HG03521 (cell line): ENCODE results near the gene EGFR.

Experiments used
- ATAC-seq: cut with Tn5 transposase; IDR thresholded peaks from one replicate; pipeline ENCODE4 v1.9.1; 2021; ENCODE audit warnings: mild to moderate bottlenecking, moderate library complexity; ENCODE audit not compliant: unreplicated experiment

Gene EGFR

GRCh38 chr7:55120501-55121198 lies 101.8 kb downstream of the EGFR start:
- ATAC-seq, result no peak

DNA sequence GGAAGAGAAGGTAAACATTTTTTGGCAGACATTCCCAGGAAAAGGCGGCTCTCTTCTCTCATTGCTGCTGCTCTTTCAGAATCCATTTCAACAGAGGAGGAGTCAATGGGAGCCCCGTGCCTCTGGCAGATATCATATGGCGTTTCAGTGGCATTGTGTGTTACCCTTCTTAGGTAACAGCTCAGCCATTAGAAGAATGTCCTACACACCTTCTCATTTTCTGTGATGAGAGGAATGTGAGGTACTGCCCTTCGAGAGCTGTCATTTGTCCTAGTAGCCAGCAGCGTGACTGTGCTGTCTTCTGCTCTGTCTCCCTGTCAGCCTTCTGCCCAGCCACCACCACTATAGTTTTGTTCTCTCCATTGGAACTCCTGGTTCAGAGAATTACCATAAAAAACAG lies 102.4 kb downstream of the EGFR start:
- ATAC-seq, result no peak

GRCh38 chr7:55122263-55122662 lies 103.4 kb downstream of the EGFR start:
- no peak for ATAC-seq

GRCh38 chr7:55124989-55125875 lies 106.4 kb downstream of the EGFR start:
- ATAC-seq, result no peak

GRCh38 chr7:55127135-55127551 lies 108.3 kb downstream of the EGFR start:
- no peak for ATAC-seq

DNA sequence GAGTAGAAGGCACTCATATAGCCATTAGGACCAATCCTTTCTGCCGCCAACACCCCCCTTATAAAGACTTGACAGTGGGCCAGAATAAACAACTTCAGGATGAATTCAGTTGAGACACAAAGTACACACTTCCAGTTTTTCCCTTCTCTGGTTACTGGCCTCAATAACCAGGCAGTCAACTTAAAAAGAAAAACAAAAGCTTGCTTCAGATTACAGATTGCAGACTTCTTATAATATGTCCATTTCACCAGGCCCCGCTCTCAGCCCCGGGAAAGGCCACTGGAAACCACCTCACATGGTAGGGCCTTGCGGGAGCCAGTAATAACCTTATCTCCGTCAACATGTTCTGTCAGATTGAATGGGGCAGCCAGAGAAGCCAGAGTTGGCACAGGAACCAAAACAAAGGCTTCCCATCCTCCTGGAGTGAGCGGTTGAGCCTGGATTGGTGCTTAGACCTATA lies 108.8 kb downstream of the EGFR start:
- no peak for ATAC-seq

GRCh38 chr7:55128693-55129394 lies 110.0 kb downstream of the EGFR start:
- ATAC-seq, result no peak

DNA sequence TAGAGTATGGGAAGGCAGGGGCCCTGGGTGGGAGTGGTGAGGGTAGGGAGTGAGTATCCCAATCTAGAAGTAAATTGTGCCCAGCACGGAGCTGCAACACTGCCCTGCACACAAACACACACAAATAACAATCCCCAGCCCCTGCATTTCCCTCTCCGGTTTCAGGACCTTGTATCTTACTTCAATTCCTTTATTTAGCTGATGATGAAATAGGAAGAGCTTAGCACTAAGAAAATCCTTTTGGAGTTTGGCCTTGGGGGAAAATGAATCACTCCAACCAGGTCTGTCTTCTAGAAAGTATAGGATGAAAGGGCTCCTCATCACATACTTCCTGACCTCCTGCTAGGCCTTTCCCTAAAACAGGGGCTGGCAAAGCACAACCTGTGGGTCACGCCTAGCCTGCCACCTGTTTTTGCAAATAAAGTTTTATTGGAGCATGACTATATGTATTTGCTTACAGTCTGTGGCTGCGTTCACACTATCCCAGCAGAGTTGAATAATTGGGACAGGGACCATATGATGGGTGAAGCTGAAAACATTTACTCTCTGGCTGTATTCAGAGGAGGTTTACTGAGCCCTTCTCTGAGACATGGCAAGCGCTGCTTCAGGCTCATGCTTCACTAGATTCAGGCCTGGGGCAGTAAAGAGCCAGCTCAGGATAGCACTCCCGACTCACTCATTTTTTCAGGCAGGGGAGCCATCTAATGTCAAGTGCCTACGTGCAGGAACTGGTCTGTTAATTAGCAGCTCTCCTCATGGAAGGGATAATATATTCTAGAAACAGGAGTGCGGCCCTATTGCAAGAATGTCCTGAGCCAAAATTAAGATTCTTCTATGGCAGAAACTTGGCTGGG lies 111.0 kb downstream of the EGFR start:
- ATAC-seq, result no peak

DNA sequence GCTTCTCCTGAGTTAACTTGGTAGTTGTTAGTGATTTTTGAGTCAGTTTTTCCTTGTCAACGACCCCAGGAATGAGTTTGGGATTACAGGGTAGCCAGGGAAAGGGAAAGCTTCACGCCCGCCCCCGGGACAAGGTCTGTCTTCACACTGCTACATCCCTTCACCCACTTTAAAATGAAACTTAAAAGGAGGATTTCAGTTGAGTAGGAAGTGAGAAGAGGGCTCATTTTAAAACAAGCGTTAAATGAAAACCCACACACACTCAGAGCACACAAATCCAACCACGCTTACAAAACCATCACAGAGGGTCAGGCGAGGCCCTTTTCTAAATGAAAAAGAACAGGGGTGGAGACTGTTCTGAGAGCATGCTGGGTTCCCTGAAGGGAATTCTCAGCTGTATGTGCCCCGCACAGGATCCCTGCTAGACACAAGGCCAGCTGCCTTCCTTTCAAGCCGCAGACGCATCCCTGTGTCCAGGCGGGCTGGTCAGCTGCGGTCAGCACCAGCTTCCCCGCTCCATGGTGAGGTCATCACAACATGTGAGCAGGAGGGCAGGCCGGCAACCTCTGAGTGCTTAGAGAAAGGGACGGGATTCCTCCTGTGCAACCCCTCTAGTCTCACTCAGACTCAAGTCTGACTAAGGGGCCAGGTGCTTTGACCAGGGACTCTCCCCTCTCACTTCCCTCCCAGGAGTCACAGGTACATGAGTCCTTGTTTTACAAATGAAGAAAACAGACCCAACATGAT lies 111.8 kb downstream of the EGFR start:
- ATAC-seq, result no peak

DNA sequence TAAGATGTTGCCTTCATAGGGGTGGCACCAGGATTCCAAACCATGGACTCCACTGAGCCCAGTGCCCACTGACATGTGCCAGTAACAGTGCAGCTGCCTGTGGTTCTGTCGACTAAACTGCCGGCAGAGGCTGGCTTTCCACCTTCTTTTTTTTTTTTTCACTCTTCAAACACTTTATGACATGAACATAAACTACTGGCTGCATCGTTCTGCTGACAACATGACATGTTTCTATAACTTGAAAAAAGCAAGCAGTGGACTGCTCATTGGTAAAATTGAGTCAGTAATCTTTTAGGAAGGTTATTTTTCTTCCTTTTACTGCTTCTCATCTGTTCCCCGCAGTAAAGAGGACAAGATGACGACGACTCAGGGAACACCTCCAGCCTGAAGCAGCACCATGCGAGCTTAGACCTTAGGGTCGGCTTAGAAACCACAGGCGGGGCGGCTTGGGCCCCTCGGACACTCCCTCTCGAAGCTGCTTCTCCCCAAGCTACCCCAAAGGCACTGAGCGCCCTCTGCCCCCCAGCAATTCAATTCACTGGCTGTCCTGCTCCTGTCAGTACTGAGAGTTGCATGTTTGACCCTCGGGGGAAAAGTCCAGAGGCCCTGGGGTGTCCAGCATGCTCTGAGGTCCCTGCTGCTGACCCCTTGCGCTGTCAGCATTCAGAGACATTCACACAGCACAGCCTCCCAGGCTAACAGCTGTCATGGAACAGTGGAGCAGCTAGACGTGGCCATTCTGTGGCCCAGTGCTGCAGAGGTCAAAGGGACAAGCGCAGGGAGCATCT lies 112.5 kb downstream of the EGFR start:
- ATAC-seq, result no peak

GRCh38 chr7:55132550-55132889 lies 113.7 kb downstream of the EGFR start:
- no peak for ATAC-seq

DNA sequence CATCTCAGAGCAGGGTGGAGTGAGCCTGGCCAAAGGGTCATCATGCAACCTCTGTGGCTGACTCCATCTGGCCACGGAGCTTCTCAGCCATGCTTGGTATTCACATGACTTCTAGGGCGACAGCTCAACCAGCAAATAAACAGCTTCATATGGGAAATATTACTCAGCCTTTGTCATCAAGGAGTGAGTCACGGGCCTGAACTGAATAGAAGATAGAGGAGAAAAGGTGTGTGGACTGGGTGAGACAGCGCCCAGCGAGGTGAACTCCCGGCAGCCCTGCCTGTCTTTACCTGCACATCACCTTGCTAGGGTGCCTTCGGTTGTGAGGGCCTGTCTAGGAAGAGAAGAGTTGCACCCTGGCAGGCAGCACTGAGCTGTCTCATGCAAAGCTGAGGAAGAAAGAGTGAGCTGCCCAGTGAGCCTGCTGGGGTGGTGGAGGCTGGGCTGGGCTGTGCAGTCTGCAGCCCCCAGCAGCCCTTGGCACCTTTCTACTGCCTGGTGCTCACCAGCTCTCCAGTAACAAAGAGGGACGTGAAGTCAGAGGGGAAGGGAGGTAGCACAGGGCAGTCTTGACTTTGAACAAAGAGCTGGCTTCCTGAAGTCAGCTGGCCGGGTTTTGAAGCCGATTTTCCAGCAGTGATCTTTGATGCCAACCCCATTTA lies 114.2 kb downstream of the EGFR start:
- ATAC-seq, result no peak

GRCh38 chr7:55133630-55134358 lies 115.0 kb downstream of the EGFR start:
- no peak for ATAC-seq

GRCh38 chr7:55134359-55134725 lies 115.5 kb downstream of the EGFR start:
- ATAC-seq, result no peak

DNA sequence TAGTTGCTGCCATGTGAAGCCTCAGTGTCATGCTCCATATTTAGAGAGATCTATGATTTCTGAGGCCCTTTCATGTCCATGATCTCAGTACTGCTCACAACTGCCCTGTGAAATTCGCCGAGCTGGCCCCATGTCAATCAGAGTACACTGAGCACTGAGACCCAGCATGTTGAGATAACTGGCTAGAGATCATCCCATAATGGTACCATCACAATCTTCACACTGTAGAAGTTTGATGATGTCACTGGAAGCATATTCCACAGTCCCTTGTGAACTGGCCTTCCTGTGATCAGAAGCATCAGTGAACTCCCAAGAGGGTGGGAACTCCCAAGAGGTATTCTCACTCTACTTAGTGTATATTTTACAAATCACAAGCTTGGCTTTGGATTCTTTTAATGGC lies 116.0 kb downstream of the EGFR start:
- ATAC-seq, result no peak

DNA sequence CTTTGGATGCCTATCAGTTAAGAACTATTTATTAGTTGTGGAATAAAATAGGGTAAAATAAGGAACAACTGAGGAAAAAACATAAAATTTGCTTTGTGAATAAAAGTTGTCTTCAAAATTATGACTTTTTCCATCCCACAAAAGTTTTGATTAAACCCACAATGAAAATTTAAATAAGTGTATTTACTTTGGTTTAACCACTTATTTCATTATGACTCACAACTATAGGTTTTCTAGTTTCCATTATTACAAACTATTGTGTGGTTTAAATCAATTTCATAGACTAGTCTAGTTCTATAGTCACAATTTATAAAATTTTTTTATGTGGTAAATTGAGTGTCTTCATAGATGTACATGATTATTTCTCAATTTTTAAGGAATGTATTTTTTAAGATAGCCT lies 116.6 kb downstream of the EGFR start:
- ATAC-seq, result no peak

DNA sequence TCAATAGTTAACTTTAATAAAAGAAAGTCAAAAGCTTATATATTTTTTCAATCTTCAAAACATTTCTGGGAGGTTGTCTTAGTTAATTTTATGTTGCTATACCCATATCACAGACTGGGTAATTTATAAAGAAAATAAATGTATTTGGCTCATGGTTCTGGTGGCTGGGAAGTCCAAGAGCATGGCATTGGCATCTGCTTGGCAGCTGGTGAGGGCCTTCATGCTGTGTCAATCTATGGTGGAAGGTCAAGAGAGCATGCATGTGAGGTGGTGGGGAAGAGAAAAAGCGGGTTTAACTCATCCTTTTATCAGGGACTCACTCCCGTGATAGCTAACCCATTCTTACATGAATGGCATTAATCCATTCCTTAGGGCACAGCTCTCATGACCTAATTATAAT lies 119.8 kb downstream of the EGFR start:
- no peak for ATAC-seq
